Hematopoietic multipotent progenitor cell treated with erythropoietin and hydrocortisone succinate and interleukin-3 and kit ligand, for 15 days (in vitro differentiated cells): ENCODE data around the gene ERC1.

Source experiments
- DNase-seq: peaks from one replicate; pipeline ENCODE4 v3.0.0-alpha.2; 2015; ENCODE audit warnings: low spot score

The ERC1 gene

GRCh38 chr12:1391722-1392121 lies 400.7 kb downstream of the ERC1 start:
- DNase-seq: no peak

- DNase-seq: no peak
Observed at GRCh38 chr12:1395421-1395955, 404.5 kb downstream of the ERC1 start.

- DNase-seq: no peak
Observed at GRCh38 chr12:1398673-1399072, 407.6 kb downstream of the ERC1 start.

- no peak for DNase-seq
Observed at GRCh38 chr12:1401891-1402290, 410.9 kb downstream of the ERC1 start.

GRCh38 chr12:1403417-1403816 lies 412.4 kb downstream of the ERC1 start:
- no peak for DNase-seq

GRCh38 chr12:1405619-1406018 lies 414.6 kb downstream of the ERC1 start:
- no peak for DNase-seq

GRCh38 chr12:1410794-1411193 lies 419.8 kb downstream of the ERC1 start:
- no peak for DNase-seq

- DNase-seq: no peak
Observed at GRCh38 chr12:1413930-1414329, 422.9 kb downstream of the ERC1 start.

GRCh38 chr12:1418144-1418543 lies 427.1 kb downstream of the ERC1 start:
- DNase-seq: no peak

- DNase-seq: no peak
Observed at GRCh38 chr12:1419849-1420371, 428.9 kb downstream of the ERC1 start.

GRCh38 chr12:1421091-1421846 lies 430.2 kb downstream of the ERC1 start:
- no peak for DNase-seq

- no peak for DNase-seq
Observed at GRCh38 chr12:1422604-1423315, 431.7 kb downstream of the ERC1 start.

- DNase-seq: no peak
Observed at GRCh38 chr12:1424674-1425395, 433.8 kb downstream of the ERC1 start.

GRCh38 chr12:1425396-1425729 lies 434.3 kb downstream of the ERC1 start:
- no peak for DNase-seq

GRCh38 chr12:1428671-1429070 lies 437.6 kb downstream of the ERC1 start:
- no peak for DNase-seq

- DNase-seq: no peak
Observed at GRCh38 chr12:1429980-1430379, 439.0 kb downstream of the ERC1 start.

- DNase-seq: no peak
Observed at GRCh38 chr12:1434296-1434955, 443.4 kb downstream of the ERC1 start.

GRCh38 chr12:1435044-1435443 lies 444.0 kb downstream of the ERC1 start:
- DNase-seq: no peak

GRCh38 chr12:1435456-1435855 lies 444.4 kb downstream of the ERC1 start:
- no peak for DNase-seq

- DNase-seq: no peak
Observed at GRCh38 chr12:1436015-1436414, 445.0 kb downstream of the ERC1 start.

GRCh38 chr12:1436981-1437380 lies 446.0 kb downstream of the ERC1 start:
- DNase-seq: no peak

- DNase-seq: no peak
Observed at GRCh38 chr12:1439201-1439600, 448.2 kb downstream of the ERC1 start.
